Measurements from ENCODE around the gene TEDC1.

- TF ChIP-seq POLR2AphosphoS5 (IDR thresholded peaks at IDR 0.05; ENCODE audit: low read depth, low read length) (no peak), SIN3A (IDR thresholded peaks at IDR 0.05; ENCODE audit: borderline replicate concordance, insufficient read depth, low read length) (no peak), TAF1 (IDR thresholded peaks at IDR 0.05; ENCODE audit: borderline replicate concordance, insufficient read depth, low read length) (no peak)
- TF ChIP-seq, protein P1, sequence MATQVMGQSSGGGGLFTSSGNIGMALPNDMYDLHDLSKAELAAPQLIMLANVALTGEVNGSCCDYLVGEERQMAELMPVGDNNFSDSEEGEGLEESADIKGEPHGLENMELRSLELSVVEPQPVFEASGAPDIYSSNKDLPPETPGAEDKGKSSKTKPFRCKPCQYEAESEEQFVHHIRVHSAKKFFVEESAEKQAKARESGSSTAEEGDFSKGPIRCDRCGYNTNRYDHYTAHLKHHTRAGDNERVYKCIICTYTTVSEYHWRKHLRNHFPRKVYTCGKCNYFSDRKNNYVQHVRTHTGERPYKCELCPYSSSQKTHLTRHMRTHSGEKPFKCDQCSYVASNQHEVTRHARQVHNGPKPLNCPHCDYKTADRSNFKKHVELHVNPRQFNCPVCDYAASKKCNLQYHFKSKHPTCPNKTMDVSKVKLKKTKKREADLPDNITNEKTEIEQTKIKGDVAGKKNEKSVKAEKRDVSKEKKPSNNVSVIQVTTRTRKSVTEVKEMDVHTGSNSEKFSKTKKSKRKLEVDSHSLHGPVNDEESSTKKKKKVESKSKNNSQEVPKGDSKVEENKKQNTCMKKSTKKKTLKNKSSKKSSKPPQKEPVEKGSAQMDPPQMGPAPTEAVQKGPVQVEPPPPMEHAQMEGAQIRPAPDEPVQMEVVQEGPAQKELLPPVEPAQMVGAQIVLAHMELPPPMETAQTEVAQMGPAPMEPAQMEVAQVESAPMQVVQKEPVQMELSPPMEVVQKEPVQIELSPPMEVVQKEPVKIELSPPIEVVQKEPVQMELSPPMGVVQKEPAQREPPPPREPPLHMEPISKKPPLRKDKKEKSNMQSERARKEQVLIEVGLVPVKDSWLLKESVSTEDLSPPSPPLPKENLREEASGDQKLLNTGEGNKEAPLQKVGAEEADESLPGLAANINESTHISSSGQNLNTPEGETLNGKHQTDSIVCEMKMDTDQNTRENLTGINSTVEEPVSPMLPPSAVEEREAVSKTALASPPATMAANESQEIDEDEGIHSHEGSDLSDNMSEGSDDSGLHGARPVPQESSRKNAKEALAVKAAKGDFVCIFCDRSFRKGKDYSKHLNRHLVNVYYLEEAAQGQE (IDR thresholded peaks at IDR 0.05; ENCODE audit: insufficient read depth in 1 of 2, low read depth in 2 of 2, low read length in 2 of 2): no peak
Measured at GRCh38 chr14:105445290-105445689, 45.8 kb upstream of the TEDC1 start.
